Measurements from ENCODE around the gene KNSTRN.
A peak's percentile ranks its signal among the peaks of the same experiment; 100 is the strongest.

KNSTRN gene, protein sequence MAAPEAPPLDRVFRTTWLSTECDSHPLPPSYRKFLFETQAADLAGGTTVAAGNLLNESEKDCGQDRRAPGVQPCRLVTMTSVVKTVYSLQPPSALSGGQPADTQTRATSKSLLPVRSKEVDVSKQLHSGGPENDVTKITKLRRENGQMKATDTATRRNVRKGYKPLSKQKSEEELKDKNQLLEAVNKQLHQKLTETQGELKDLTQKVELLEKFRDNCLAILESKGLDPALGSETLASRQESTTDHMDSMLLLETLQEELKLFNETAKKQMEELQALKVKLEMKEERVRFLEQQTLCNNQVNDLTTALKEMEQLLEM

DNA sequence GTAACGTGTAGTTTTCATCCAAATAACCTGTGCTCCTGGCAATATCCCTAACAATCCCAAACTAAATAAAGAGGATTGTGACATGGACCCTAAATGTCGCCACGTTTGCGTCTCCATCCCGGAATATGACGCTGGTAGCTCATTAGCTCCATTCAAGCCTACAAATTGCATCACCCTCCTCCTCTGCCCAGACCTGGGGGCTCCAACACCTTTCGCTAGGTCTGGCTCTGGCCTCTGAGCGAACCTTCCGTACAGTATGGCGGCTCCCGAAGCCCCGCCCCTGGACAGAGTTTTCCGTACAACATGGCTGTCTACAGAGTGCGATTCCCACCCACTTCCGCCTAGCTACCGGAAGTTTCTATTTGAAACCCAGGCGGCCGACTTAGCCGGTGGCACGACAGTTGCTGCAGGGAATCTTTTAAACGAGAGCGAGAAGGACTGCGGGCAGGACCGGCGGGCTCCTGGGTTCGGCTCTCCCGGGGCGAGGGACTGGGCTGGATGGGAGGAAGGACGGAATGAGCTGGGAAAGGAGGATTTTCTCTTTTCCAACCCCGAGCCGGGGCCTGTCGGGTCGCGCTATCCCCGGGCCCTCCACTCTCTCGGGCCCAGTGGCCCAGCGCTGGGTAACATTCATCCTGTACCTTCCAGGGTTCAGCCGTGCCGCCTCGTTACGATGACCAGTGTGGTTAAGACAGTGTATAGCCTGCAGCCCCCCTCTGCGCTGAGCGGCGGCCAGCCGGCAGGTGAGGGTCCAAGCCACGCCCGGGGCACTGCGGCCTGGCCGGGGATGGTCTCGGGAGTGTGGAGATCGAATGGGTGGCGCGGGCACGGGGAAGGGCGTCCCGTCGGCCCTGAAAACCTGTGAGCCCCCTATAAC, at the start of gene KNSTRN:
TSS of gene KNSTRN (plus strand) at position 142 of the 877 bp plus-strand sequence. CDS start at position 257, 115 bp downstream.
- DNase-seq (ENCODE audit: low read depth): peak; percentile 93
- TF ChIP-seq, protein P1, sequence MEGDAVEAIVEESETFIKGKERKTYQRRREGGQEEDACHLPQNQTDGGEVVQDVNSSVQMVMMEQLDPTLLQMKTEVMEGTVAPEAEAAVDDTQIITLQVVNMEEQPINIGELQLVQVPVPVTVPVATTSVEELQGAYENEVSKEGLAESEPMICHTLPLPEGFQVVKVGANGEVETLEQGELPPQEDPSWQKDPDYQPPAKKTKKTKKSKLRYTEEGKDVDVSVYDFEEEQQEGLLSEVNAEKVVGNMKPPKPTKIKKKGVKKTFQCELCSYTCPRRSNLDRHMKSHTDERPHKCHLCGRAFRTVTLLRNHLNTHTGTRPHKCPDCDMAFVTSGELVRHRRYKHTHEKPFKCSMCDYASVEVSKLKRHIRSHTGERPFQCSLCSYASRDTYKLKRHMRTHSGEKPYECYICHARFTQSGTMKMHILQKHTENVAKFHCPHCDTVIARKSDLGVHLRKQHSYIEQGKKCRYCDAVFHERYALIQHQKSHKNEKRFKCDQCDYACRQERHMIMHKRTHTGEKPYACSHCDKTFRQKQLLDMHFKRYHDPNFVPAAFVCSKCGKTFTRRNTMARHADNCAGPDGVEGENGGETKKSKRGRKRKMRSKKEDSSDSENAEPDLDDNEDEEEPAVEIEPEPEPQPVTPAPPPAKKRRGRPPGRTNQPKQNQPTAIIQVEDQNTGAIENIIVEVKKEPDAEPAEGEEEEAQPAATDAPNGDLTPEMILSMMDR (conservative IDR thresholded peaks at IDR 0.05; ENCODE audit: low read length): no peak
- H3K4me3 ChIP-seq (ENCODE audit: low read length): peak within 1 kb of the TSS; percentile 87

DNA sequence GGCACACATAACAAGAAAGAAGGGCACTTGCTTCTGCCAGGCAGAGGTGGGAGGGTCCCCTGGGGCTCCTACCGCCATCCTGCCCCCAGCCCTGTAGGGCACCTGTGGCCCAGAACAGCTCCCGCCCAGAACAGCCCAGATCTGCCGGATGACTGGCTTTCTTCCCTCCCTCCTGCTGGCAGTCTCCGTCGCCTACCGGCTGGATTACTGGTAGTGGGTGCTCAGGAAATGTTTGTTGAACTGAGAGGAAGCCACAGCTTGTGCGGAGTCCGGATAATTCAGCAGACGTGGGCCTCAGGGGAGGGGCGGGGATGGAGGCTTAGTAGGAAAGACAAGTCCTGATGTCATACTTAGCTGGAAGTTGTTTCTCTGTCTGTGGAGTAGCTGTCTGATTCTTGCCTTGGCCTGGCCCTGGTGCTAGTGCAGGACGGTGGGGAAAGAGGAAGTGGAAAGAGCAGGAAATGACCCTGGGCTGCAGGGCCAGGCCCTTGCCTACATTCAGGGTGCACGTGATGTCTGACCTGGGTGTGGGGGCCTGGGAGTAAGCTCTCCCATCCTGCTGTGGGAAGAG, 48.5 kb upstream of the KNSTRN start:
- TF ChIP-seq, protein P1 (conservative IDR thresholded peaks at IDR 0.05; ENCODE audit: low read length): no peak
- H3K4me3 ChIP-seq (ENCODE audit: low read length): no peak overlapping the region
- peak; percentile 56 for DNase-seq (ENCODE audit: low read depth)

DNA sequence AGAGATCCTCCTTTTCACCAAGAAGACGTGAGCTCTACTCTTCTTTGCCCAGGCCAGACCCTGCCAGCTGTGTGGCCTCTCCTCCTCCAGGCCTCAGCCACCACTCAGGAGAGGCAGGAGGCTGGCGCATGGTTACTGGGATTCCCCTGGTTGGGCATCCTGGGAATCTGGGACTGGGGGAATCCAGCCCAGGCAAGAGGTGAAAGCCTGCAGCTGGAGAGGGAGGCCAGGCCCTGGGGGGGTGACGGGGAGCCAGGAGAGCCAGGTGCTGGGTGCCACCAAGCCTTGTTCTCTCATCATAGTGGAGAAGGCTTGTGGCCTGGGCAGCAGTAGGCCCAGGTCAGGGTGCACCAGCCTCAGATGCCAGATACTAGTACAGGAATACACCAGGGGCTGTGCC, 48.0 kb upstream of the KNSTRN start:
- no peak overlapping the region for H3K4me3 ChIP-seq (ENCODE audit: low read length)
- TF ChIP-seq, protein P1 (conservative IDR thresholded peaks at IDR 0.05; ENCODE audit: low read length): no peak
- no peak for DNase-seq (ENCODE audit: low read depth)

DNA sequence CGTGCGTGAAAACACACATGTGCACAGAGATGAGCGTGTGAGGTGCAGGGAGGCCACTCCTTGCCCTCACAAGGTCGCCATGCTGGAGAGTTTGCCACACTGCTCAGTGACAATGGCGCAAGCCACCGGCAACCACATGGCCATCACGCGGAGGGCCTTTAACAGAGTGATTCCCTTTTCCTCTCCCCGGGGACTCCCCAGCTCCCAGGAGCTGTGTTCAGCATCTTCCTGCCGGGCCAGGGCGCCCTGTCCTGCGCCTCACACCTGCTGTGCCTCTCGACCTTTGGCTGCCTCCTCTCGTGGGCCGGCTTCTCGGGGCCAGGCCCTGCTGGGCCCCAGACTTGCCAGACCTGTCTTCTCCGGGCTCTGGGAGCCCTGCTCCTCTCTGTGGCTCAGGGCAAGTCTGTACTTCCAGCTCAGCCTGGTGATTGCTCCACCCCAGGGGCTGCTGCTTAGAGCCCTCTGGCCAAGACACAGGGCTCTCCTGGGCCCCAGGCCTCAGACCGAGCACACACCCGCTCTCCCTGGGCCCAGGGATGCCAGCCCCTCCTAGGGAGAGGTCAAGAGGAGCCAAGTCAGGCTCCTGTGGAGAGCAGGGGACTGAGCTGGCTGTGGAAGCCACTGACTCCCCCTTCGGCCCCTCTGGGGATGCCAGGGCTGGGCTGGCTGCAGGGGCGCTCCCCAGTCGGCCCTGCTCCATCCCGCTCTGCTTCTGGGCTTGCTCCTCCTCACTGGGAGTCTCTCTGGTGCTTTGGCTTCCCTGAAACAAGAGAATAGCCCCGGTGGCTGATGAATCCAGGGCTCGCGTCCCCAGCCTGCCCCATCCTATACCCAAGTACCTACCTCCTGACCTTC, 47.4 kb upstream of the KNSTRN start:
- DNase-seq (ENCODE audit: low read depth): no peak
- no peak overlapping the region for H3K4me3 ChIP-seq (ENCODE audit: low read length)
- TF ChIP-seq, protein P1 (conservative IDR thresholded peaks at IDR 0.05; ENCODE audit: low read length): no peak

DNA sequence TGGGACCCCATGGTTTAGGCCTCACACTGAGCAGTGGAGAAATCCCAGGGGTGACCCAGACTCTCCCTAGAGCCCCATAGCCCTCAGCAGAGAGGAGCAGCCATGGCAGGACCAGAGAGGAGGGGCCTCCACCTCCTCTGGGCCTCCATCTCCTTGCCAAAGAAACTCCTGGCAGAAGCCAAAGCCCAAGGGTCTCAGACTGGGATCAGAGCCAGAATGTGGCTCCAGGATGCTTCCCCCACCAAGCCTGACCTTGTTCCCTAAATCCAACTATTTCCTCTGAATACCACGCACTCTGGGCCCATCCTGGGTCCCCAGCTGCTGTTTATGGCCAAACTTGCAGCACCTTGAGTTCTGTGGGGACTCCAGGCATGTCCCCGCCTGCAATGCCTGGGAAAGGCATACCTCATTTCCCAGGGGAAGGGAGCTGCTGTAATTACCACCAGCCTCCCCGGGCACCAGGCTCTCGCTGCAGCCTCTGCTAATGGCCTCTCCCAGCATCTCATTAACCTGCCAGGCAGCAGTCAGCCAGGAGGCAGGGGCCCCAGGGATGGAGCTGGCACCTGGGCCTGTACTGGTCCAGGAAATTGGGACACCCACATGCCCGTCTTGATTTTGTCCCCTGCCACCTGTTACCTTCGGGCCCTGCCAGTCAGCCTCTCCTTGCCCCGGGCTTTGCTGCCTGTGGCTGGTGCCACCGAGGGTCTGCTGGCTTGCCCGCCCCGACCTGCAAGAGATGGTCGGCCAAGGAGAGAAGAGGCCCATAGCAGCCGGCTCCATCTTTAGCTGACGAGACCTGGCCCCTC, 46.4 kb upstream of the KNSTRN start:
- no peak for DNase-seq (ENCODE audit: low read depth)
- TF ChIP-seq, protein P1 (conservative IDR thresholded peaks at IDR 0.05; ENCODE audit: low read length): no peak
- no peak overlapping the region for H3K4me3 ChIP-seq (ENCODE audit: low read length)

DNA sequence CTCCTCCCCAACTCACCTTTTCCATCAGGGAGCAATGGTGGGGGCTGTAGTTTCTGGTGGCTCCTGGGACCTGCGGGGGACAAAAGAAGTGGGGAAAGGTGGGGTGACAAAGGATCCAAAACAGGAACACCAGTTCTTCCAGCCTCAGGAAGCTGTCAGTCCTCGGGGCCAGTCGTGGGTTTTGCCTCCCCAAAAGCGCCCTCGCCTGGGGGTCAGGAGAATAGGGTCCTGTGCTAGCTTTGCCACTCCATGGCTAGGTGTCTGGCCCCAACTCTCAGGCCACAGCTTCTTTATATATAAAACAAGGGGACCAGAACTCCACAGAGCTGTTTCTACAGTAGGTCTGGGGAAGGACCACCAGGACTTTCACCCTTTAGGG, 45.8 kb upstream of the KNSTRN start:
- DNase-seq (ENCODE audit: low read depth): no peak
- no peak overlapping the region for H3K4me3 ChIP-seq (ENCODE audit: low read length)
- TF ChIP-seq, protein P1 (conservative IDR thresholded peaks at IDR 0.05; ENCODE audit: low read length): no peak
